Endodermal cell (in vitro differentiated cells): ENCODE results near the gene BHLHA15. TPM values are rescaled to one million over a fixed set of nuclear protein-coding genes. Genes with fewer than 3 reads are reported as not detected.

Source experiments
- DNase-seq: peaks from one replicate; pipeline ENCODE4 v3.0.0-alpha.2; 2017
- H3K27ac ChIP-seq: 2 replicates; pipeline ENCODE4 v1.5.1; 2013; ENCODE audit warnings: mild to moderate bottlenecking, low read depth, low read length, moderate library complexity
- H3K27me3 ChIP-seq: 2 replicates; pipeline ENCODE4 v1.6.1; 2013; ENCODE audit warnings: mild to moderate bottlenecking, low read length, moderate library complexity; ENCODE audit not compliant: insufficient read depth, control insufficient read depth, poor library complexity, severe bottlenecking
- H3K36me3 ChIP-seq: 2 replicates; pipeline ENCODE4 v1.7.0; 2013; ENCODE audit warnings: mild to moderate bottlenecking, low read length, moderate library complexity; ENCODE audit not compliant: control insufficient read depth, insufficient read depth
- H3K4me1 ChIP-seq: one replicate; pipeline ENCODE4 v1.7.0; 2013; ENCODE audit warnings: low read length; ENCODE audit not compliant: control insufficient read depth, insufficient read depth
- H3K4me3 ChIP-seq: 2 replicates; pipeline ENCODE4 v1.5.1; 2013; ENCODE audit warnings: mild to moderate bottlenecking, low read length, moderate library complexity
- H3K9ac ChIP-seq: 2 replicates; pipeline ENCODE4 v1.6.1; 2013; ENCODE audit warnings: mild to moderate bottlenecking, low read length, moderate library complexity; ENCODE audit not compliant: poor library complexity, severe bottlenecking; ENCODE audit errors: extremely low read depth
- H3K9me3 ChIP-seq: 2 replicates; pipeline ENCODE4 v1.6.1; 2013; ENCODE audit warnings: mild to moderate bottlenecking, low read length, moderate library complexity; ENCODE audit not compliant: control insufficient read depth
- H3K27ac Mint-ChIP-seq: 2 replicates; pipeline ENCODE4 v1.8.0; 2020; ENCODE audit warnings: mixed read lengths
- H3K27me3 Mint-ChIP-seq: 2 replicates; pipeline ENCODE4 v1.8.0; 2021; ENCODE audit warnings: mild to moderate bottlenecking, mixed read lengths; ENCODE audit not compliant: insufficient read depth
- H3K36me3 Mint-ChIP-seq: 2 replicates; pipeline ENCODE4 v1.8.0; 2020; ENCODE audit warnings: low read depth, mixed read lengths
- H3K4me1 Mint-ChIP-seq: 2 replicates; pipeline ENCODE4 v1.8.0; 2020; ENCODE audit warnings: mixed read lengths
- H3K4me3 Mint-ChIP-seq: 2 replicates; pipeline ENCODE4 v1.8.0; 2020; ENCODE audit warnings: mild to moderate bottlenecking, moderate library complexity, mixed read lengths
- H3K9me3 Mint-ChIP-seq: 2 replicates; pipeline ENCODE4 v1.8.0; 2020; ENCODE audit warnings: mild to moderate bottlenecking, mixed read lengths
- CTCF ChIP-seq: fragments of 200-600 bp; sonication (generic); conservative IDR thresholded peaks from 2 replicates; pipeline ENCODE4 v1.5.0; 2021; ENCODE audit warnings: antibody characterized with exemption, mild to moderate bottlenecking
- WGBS, 2 experiments: methylation state at CpG; one replicate each; pipeline versions ENCODE4 v1.1.5 to v1.1.7; 2013; ENCODE audit warnings: missing lambda C conversion rate in 2 of 2, mixed read lengths in 1 of 2; ENCODE audit not compliant: insufficient coverage in 1 of 2, insufficient read length in 1 of 2; 5-methylcytosine and 5-hydroxymethylcytosine counted together
- long read RNA-seq, 4 experiments: library from polyadenylated mRNA in 2 of 4; library from RNA in 1 of 4; library from capped mRNA in 1 of 4; stranded (forward) in 3 of 4; unstranded in 1 of 4; transcript quantifications; one replicate each; pipeline ENCODE4 v2.0.0, GENCODE V29; 2020 to 2021; ENCODE audit warnings: inconsistent platforms in 1 of 4
- polyA plus RNA-seq, 2 experiments: library from polyadenylated mRNA; stranded (reverse); fragments of 50-300 nt; gene quantifications; one replicate each; pipeline ENCODE4 v1.2.3, GENCODE V29; 2013
- total RNA-seq, 2 donors: library from RNA; stranded (reverse); fragmentation: NEBNext Ultra II Directional in 1 of 2; extraction: Animal tissue kit (Norgen Biotek cat#: 25700) in 1 of 2; gene quantifications; 2 replicates in 1 of 2; 3 replicates in 1 of 2; pipeline ENCODE4 v1.2.1, GENCODE V29; 2021

BHLHA15 gene
- under 1 TPM; 0.86 to 0.95 TPM for total RNA-seq
- not detected for polyA plus RNA-seq (2013, experiment 1 of 2)
- not detected for polyA plus RNA-seq (2013, experiment 2 of 2)
- long read RNA-seq, experiment 1: 0 reads
- long read RNA-seq, experiment 2: 0 reads
- long read RNA-seq, experiment 3, partial matches to known transcripts: 0 of 1 reads
- long read RNA-seq, experiment 3, other reads (novel, unspliced or antisense): 0 of 1 reads
- long read RNA-seq, experiment 4: 0 reads

- Histone ChIP-seq H3K4me3 (no peak within 1 kb of the TSS), H3K36me3 (peaks cover 6% of the 10 kb centered on the region), H3K9me3 (no peaks in the 10 kb centered on the region), H3K4me1 (no peaks in the 10 kb centered on the region), H3K9ac (no peak within 1 kb of the TSS), H3K27me3 (no peaks in the 10 kb centered on the region), H3K27ac (no peak within 1 kb of the TSS)
- Mint-ChIP-seq H3K27me3 (peaks cover 2% of the 10 kb centered on the region), H3K4me1 (no peaks in the 10 kb centered on the region), H3K9me3 (no peaks in the 10 kb centered on the region), H3K4me3 (peak within 1 kb of the TSS; percentile 52), H3K27ac (no peak within 1 kb of the TSS), H3K36me3 (peaks cover 7% of the 10 kb centered on the region)
- peak; percentile 81 for DNase-seq
- TF ChIP-seq CTCF: no peak
- WGBS, 2 experiments: 5 to 35% methylated on average over 4 to 40 of the region's 45 CpGs
Measured at GRCh38 chr7:98211221-98211675, at the start of gene BHLHA15. Gene BHLHA15, plus strand, starts transcription at chr7:98211439. Its CDS starts 871 bp downstream, at chr7:98212310.

GRCh38 chr7:98162758-98163157, 48.5 kb upstream of the BHLHA15 start:
- WGBS, 2 experiments: 97 to 100% methylated on average over 3 of the region's 3 CpGs
- H3K9ac ChIP-seq: no peak overlapping the region
- Mint-ChIP-seq H3K36me3 (peaks cover 14% of the 10 kb centered on the region), H3K4me1 (no peaks in the 10 kb centered on the region), H3K4me3 (no peak overlapping the region), H3K27ac (no peak overlapping the region), H3K27me3 (no peaks in the 10 kb centered on the region), H3K9me3 (no peaks in the 10 kb centered on the region)
- H3K36me3 ChIP-seq: peaks cover 15% of the 10 kb centered on the region
- H3K4me3 ChIP-seq: no peak overlapping the region
- DNase-seq: no peak
- no peaks in the 10 kb centered on the region for H3K27me3 ChIP-seq
- H3K27ac ChIP-seq: no peak overlapping the region
- no peak for TF ChIP-seq CTCF
- H3K9me3 ChIP-seq: no peaks in the 10 kb centered on the region
- H3K4me1 ChIP-seq: no peaks in the 10 kb centered on the region

GRCh38 chr7:98163269-98163668, 48.0 kb upstream of the BHLHA15 start:
- no peak overlapping the region for H3K4me3 ChIP-seq
- H3K27ac ChIP-seq: no peak overlapping the region
- peaks cover 8% of the 10 kb centered on the region for H3K36me3 Mint-ChIP-seq
- H3K27me3 Mint-ChIP-seq: no peaks in the 10 kb centered on the region
- H3K4me1 Mint-ChIP-seq: no peaks in the 10 kb centered on the region
- peaks cover 15% of the 10 kb centered on the region for H3K36me3 ChIP-seq
- no peak overlapping the region for H3K27ac Mint-ChIP-seq
- DNase-seq: no peak
- no peak overlapping the region for H3K4me3 Mint-ChIP-seq
- WGBS, 2 experiments: 88 to 92% methylated on average over 6 to 7 of the region's 7 CpGs
- no peaks in the 10 kb centered on the region for H3K9me3 ChIP-seq
- no peaks in the 10 kb centered on the region for H3K4me1 ChIP-seq
- TF ChIP-seq CTCF: no peak
- no peak overlapping the region for H3K9ac ChIP-seq
- no peaks in the 10 kb centered on the region for H3K9me3 Mint-ChIP-seq
- H3K27me3 ChIP-seq: no peaks in the 10 kb centered on the region
